ENCODE measurements around the gene GRM4. TPM values are rescaled to one million over a fixed set of nuclear protein-coding genes. Genes with fewer than 3 reads are reported as not detected.

GRM4 gene
- total and polyA plus RNA-seq, 9 of the 15 experiments (the other 6 are each of a cell fraction or from before 2014, with no cell fraction given) = 0.18 TPM; not detected in 8

- TF ChIP-seq ATF3 (IDR thresholded peaks at IDR 0.05) (no peak), ATF3 (CRISPR knock-in tag; conservative IDR thresholded peaks at IDR 0.05) (no peak), ZNF23 (CRISPR knock-in tag; IDR thresholded peaks at IDR 0.05) (no peak), ZNF589 (CRISPR knock-in tag; IDR thresholded peaks at IDR 0.05; ENCODE audit: low read depth) (no peak)
- TF ChIP-seq, protein P1, sequence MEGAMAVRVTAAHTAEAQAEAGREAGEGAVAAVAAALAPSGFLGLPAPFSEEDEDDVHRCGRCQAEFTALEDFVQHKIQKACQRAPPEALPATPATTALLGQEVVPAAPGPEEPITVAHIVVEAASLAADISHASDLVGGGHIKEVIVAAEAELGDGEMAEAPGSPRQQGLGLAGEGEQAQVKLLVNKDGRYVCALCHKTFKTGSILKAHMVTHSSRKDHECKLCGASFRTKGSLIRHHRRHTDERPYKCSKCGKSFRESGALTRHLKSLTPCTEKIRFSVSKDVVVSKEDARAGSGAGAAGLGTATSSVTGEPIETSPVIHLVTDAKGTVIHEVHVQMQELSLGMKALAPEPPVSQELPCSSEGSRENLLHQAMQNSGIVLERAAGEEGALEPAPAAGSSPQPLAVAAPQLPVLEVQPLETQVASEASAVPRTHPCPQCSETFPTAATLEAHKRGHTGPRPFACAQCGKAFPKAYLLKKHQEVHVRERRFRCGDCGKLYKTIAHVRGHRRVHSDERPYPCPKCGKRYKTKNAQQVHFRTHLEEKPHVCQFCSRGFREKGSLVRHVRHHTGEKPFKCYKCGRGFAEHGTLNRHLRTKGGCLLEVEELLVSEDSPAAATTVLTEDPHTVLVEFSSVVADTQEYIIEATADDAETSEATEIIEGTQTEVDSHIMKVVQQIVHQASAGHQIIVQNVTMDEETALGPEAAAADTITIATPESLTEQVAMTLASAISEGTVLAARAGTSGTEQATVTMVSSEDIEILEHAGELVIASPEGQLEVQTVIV (CRISPR knock-in tag; IDR thresholded peaks at IDR 0.05; ENCODE audit: borderline replicate concordance) = no peak
These were observed 88.7 kb downstream of the GRM4 start (continued) for GRCh38 chr6:34057191-34057590.
